Activated CD4-positive, alpha-beta T cell treated with anti-CD3 and anti-CD28 coated beads for 48 hours (primary cell): ENCODE results near the gene SURF1.
"Not testable (repeated sequence)": the region's sequence is repeated elsewhere in the genome, so short reads cannot be mapped to it uniquely, and the experiment has no call there.

Experiments
- DNase-seq: peaks from one replicate; pipeline ENCODE4 v3.0.0-alpha.2; 2020

Gene SURF1

DNA sequence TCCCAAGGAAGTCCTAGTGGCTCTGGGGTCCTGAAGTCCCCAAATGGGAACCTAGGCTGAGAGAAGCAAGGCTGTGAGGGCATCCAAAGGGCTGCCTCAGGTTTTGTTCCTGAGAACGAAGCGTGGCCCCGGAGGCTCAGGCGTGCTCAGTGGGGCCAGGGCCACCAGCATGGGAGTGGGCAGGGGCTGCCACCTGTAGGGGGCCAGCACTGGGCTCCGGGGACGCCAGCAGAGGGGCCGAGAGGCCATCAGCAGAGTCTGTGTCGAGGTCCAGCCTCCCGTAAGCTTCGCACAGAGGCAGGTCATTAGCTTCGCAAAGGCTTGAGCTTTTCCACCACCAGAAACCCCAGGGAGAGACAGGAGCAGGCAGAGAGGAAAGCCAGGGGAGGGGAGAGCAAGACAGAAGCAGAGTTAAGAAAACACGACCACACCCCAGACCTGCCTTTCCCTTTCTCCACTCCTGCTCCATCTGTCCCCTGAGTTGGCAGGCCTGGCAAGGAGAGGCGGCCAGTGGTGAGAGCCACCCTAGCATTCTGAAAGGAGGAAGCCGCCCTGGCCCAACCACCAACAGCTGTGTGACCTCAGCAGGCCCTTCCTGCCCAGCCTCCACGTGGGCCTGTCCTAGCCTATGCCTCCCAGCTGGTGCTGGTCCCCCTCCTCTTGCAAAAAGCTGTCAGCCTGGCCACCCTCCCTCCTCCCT is 14.8 kb downstream of the SURF1 start:
- DNase-seq = no peak

DNA sequence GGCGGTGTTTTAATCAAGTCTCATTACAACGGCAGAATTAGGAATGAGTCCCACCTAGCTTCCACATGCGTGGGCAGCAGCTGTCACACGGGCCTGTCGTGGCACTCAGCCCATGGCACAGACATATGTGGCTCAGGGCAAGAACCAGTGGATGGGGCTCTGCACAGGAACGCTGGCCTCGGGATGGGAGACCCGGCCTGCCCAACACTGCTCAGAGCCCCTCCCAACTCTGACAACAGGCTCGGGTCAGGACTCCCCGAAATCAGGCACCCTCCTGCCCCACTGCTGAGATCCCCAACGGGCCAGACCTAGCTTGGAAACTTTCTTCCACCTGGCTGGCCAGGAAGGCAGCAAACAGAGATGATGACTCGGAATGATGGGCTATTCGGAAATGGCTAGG is 15.4 kb downstream of the SURF1 start:
- DNase-seq = no peak

DNA sequence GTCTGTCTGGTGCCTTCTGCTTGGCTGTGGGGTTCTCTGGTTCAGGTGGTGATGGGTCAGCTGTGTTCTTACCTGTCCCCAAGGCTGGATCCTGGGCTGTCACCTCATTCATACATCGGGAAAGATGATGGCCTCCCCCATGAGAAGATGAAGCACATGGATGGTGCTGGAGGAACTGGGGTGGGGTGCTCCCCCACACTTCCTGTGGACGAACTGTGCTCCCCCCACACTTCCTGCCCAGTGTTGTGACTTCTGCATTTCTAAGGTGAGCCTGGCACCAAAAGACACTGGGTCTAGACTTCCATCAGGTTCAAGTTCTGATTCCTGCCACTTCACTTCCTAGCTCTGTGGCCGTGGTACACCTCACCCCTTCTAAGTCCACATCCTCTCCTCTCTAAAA is 16.0 kb downstream of the SURF1 start:
- no peak for DNase-seq

DNA sequence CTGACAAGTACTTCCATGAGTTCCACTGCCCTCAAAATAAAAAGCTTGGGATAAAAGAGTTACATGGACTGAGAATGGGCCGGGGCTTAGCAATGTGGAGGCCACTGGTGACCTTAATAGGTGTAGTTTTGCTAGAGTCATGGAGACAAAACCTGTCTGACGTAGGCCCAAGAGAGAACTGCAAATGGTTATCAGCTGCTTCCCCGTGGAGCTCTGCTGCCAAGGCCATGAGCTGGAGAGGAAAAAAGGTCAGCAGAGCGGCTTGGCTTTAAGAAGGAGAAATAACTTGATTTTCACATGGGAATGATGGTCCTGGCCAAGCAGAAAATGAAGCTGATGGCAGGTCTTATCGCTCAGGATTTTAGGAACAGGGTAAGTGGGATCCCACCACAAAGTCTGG is 16.6 kb downstream of the SURF1 start:
- DNase-seq = no peak

DNA sequence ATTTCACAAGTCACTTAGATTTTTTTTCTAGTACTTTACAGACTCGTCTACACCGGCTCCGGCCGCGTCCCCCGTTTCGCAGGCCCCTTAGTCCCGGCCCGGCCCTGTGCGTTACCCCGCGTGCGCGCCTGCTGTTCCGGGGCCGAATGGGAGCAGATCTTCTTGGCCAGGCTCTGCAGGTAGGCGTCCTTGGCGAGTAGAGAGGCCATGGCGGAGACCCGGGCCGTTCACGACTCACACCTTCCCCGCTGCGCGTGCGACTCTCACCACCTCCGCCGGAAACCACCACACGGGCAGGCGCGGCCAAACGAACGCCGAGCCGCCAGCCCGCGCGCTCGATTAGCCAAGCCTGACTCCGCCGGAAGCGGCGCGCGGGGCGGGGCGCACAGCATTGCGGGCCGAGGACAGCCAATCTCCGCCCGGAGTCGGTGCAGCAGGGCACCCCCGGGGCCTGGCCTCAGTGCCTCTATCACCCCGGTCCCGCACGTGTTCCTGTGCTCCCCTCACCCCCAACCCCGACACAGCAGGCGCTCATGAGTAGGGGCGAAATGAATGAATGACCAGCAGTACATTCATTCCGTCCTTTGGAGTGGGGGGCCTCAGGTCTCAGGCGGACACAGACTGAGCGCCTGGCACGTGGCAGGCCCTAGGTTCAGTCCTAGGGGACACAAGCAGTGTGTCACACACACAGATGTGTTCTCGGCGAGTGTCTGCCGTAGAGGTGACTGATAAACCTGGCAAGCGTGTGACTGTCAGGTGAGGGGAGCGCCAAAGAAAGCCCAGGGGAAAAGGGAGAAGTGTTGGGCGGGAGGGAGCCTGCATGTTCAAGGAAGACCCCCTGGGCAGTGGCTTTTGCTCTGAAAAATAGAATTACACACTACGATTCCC is 20.1 kb downstream of the SURF1 start, which contains the start of gene SURF6:
Gene SURF6, minus strand, starts transcription at position 265 of the 888 bp plus-strand sequence. Its CDS starts 56 bp downstream, at position 209.
- peak; percentile 97 for DNase-seq

DNA sequence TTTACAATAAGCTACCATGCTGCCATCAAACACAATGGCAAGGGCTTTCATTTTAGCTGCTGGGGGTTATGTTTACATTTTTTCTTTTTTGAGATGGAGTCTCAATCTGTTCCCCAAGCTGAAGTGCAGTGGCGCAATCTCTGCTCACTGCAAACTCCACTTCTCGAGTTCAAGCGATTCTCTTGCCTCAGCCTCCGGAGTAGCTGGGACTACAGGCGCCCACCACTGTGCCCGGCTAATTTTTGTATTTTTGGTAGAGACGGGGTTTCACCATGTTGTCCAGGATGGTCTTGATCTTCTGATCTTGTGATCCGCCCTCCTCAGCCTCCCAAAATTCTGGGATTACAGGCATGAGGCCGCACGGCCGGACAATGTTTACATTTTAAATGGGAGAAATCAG is 21.4 kb downstream of the SURF1 start:
- not testable (repeated sequence) for DNase-seq

DNA sequence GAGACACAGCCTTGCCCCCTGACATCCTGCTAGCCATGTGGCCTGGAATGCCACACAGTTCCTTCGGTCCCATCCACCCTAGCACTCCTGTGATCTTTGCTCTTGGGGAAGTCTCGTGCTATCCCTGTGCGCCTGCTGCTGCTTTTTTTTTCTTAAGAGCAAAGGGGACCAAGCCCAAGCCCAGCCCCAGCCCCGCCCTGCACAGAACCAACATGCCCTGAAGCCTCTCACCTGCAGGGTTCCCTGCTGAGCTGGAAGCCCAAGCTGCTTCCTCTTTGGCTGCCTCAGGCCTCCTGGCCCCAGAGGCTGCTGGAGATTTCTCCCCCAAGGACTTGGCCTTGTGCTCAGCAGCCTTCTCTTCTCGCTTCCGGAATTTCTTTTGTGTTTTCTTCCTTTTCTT is 22.1 kb downstream of the SURF1 start:
- DNase-seq = no peak

DNA sequence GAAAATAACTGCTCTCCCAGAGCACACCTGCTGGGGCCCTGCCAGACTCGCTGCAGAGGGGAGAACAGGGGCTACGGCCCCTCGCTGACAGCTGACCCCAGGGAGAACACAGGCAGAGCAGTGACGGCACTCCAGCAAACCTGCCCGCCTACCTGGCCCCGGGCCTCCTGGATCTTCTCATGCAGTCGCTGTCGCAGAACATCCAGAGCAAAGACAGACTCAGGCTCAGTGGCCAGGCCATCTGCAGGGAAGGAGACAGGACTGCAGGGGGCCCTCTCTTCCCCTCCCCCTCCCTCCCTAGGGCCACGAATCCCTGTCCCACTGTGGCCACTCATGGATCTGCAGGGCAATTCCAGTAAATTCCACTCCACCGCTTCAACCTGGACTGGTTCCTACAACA is 22.7 kb downstream of the SURF1 start:
- DNase-seq = no peak

DNA sequence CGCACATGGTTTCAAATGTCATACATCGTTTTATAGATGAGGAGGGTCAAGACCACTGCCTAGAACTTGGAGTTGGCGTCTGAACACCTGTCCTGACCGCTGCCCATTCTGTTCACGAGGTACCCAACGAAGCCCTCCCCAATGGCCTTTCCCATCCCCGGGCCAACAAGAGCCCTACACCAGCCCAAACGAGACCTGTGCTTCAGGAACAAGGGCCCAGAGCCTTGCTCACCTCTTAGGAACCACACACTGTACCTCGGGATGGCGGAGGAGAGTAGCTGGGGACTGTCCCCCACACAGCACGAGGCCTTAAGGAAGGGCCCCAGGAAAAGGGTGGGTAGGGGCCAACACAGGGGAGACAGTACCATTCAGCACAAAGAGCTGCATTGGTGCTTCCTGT is 23.3 kb downstream of the SURF1 start:
- no peak for DNase-seq

DNA sequence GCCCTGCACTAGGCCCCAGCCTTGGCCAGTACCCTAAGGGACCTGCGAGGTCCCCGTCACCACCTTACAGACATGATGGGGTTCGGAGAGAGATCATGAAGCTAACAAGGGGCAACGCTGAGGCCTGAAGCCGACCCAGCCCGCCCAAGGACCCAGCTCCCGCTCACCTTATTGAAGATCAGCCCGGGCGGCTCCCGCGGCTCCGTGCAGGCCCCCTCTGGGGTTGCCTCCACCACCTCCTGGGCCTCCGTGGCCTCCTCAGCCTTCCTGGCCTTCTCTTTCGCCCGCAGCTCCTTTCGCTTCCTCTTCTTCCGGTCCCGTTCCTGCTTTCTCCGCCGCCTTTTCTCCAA is 23.9 kb downstream of the SURF1 start:
- no peak for DNase-seq

DNA sequence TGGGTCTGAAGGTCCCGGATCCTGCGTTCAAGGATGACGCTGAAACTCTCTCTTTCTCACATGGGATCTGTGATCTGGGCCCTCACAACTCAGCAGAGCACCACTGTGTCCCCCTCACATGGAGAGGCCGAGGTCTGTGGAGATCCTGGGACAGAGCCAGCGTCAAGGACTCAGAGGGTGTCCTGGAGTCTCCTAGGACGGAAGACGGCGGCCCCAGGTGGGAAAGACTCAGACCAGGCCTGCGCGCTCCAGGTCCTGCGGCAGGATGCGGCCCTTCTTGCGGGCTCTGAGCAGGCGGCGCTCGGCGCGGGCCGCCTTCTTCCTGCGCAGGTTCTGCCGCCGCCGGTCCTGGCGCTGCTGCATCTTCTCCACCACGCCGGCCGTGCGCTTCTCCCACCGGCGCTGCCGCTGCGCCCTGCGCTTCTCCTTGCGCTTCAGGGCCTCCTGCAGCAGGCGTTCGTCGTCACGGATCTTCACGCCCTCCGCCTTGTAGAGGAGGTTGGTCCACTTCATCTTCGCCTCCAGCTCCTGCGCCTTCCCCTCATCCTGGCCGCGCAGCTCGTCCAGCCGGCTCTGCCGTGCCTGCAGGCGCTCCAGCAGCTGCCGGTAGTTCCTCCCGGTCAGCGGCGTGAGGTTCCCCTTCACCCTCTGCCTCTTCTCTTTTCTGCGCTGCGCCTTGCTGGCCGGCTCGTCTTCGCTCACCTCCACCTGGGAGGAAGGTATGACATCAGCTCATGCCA is 24.5 kb downstream of the SURF1 start:
- no peak for DNase-seq

DNA sequence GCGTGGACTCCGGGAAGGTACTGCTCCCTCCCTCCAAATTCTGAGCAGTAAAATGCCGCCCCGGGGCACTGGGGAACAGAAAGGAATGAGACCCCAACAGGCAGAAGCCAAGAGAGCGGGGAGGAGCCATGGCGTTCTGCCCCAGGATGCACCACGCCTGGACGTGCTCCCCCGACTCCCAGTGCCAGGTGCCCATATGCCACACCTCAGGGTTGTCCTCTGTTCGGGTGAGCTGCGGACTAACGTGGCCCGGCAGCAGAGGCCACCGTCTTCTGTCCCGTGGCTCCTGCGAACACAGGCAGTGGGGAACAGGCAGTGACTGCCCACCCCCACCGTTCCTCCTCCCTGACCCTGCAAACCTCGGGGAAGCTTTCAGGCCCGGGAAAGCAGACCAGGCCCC is 25.1 kb downstream of the SURF1 start:
- DNase-seq = no peak

DNA sequence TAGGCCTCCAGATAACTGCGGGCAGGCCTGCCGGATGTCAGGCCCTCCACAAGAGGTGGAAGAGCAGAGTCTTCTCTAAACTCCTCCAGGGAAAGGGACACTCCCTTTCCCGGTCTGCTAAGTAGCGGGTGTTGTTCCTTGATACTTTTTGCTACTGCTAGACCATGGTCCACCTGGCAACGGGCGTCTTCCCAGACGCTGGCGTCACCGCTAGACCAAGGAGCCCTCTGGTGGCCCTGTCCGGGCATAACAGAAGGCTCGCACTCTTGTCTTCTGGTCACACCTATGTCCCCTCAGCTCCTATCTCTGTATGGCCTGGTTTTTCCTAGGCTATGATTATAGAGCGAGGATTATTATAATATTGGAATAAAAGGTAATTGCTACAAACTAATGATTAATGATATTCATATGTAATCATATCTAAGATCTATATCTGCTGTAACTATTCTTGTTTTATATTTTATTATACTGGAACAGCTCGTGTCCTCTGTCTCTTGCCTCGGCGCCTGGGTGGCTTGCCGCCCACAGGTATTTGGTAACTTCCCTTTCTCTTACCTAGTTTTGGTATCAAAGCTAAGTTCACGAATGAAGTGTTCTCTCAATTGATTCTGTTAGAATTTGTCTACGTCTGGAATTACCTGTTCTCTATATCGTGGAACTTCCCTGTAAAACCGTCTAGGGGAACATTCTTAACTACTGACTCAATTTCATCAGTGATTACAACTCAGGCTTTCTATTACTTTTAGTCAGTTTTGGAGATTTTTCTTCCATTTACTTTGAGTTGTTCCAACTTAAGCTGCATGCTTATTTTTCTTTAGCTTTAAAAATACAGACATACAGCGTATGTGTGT is 26.8 kb downstream of the SURF1 start:
- DNase-seq = not testable (repeated sequence)

DNA sequence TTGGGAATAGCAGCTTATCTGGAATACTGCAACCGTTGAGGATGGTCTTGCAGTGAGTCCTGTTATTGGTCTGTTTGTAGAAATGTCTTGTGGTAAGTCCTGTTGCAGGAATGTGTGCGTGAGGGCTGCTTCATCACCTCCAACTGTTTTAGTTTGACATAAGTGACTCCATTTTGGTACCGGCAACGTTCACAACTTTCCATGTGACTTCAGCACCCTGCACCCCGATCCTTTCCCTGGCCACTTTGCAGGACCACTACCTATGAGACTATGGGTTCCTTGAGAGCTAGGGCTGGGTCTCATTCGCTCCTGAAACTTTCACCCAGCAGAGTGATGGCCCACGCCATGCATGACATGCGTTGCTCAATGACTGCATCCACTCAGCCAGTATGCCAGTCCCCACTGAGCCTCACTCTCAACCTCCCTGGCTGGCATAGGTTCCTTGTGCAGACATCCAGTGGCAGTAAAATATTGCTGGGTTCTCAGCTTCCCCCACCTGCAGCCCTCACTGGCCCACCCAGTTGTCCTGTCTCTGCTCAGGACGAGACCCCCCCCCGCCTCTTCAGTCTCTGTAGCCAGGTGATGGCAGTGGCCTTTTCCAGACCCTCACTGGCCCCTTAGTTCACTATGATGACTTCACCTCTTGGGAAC is 28.3 kb downstream of the SURF1 start:
- DNase-seq = no peak

DNA sequence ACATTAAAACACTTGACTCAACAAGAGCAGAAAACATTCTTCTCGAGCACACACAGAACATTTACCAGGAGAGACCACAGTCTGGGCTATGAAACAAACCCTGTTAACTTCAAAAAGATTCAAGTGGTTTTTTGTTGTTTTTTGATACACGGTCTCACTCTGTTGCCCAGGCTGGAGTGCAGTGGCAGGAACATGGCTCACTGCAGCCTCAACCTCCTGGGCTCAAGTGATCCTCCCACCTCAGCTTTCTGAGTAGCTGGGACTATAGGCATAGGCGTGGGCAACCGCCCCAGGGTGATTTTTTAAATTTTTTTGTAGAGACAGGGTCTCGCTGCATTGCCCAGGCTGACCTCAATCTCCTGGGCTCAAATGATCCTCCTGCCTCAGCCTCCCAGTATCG is 29.3 kb downstream of the SURF1 start:
- DNase-seq = not testable (repeated sequence)

DNA sequence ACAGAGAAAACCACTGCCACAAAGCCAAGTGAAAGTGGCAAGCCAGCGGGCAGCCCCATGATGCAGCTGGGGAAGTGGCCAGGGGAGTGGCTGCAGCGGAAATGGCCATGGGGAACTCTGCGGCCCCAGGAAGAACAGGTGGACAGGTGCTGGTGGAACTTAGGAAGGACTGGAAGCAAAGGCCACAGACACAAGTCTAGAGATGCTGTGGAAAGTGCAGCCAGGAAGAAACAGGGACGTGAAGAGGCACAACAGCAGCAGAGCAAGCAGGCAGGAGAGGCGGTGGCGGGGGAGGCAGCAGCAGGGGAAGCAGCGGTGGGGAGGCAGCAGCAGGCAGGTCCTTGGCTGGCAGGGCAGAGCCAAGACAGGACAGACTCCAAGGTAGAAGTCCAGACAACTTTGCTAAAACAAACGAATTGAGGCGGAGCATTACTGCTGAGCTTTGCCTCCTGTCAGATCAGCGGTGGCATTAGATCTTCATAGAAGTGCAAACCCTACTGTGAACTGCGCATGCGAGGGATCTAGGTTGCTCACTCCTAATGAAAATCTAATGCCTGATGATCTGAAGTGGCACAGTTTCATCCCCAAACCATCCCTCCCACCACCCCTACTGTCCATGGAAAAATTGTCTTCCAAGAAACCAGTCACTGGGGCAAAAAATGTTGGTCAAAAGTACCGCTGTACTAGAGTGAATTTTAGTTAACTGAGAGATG is 32.1 kb downstream of the SURF1 start:
- no peak for DNase-seq

DNA sequence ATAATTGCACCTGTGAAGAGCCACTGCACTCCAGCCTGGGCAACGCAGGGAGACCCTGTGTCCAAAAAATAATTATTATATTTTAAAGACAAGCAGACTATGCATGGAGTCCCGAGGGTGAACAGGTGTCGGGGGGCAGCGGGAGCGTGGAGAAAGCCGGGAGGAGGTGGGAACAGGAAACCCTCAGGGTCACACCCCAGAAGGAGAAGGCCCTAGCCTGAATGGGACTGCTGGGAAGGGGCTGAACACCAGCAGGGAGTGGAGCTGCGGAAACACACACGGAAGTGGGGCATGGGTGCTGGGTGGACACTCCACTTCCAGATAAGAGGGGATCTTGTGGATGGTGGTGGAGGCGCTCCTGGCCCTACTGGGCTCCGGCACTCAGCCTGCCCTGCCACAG is 33.1 kb downstream of the SURF1 start:
- no peak for DNase-seq

DNA sequence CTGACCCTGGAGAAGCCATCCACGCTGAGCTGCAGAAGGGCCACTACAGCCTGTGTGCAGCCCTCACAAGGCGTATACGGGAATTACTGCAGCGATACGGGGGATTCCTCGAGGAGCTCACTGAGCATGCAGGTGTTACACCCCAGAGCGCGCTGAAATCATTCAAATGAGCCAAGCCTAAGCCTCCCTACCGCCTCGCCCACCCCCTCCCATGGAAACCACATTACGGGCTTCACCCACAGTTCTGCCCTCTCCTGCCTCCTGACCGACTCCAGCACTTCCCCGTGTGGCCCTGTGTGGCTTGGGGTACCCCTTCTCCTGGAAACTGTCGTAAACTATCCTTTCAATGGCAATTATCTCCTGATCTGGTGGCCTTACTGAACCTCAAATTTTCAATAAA is 33.6 kb downstream of the SURF1 start:
- no peak for DNase-seq

DNA sequence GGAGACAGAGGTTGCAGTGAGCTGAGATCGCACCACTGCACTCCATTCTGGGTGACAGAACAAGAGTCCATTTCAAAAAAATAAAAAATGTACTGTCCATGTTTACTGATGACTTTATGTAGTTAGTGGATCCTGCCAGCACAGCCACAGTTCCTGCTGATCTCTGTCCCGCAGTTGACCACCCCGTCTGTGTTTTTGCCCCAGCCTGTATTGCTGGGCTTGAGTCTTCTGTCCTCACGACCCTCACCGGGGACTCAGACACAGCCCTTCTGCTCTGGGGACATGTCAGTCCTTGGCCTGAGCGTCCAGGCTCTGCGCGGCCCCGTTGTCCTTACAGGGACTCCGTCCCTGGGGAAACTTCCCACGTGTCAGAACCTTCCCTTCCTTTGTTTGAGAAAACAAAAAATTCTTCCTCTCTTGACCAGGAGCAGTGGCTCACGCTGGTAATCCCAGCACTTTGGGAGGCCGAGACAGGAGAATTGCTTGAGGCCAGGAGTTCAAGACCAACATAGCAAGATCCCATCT is 34.8 kb downstream of the SURF1 start:
- DNase-seq = no peak

DNA sequence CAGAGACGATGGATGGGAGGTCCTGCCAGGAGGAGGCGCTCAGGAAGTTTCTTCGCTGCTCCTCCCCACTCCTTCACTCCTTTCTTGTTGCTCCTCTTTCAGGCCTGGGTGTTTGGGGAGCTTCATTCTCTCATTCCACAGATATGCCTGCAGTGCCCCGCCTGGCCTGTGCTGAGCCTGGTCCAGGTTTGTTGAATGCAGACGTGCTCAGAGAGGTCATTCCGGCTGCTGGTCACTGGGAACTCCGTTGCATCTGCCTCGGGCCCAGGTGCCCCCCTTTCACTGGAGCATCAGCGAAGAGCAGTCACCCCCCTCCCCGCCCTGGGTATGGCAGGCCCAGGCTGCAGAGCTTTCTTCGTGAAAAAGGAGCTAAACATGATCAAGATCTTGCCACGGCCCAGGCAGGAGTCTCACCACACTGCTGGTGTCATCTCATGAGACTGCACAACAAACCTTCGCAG is 35.8 kb downstream of the SURF1 start:
- DNase-seq = no peak

DNA sequence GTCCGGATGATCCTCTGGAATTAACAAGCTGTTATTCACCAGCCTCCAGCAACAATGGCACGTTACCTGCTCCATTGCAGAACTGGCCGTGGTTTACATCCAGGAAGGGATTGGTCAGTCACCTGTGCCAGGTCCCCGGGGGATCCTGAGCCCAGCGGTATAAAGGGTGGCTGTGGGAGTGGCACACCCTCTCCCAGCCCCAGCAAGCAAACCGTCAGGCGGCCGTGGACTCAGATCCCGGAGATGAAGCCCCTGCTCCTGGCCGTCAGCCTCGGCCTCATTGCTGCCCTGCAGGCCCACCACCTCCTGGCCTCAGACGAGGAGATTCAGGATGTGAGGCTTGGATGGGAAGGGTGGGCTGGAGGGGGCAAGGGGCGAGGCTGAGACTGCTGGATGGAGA is 38.7 kb downstream of the SURF1 start:
- DNase-seq = not testable (repeated sequence)
